Peyer's patch (tissue), 4 donors: ENCODE measurements around the gene GUCA1C.

ENCODE experiments used
- CTCF ChIP-seq, 6 experiments: fragments of 450-650 bp in 4 of 6; fragments of 200-600 bp in 2 of 6; sonication (generic) in 1 of 6; IDR thresholded peaks; one replicate each; pipeline ENCODE4 v1.5.1; 2017 to 2019; ENCODE audit warnings: antibody characterized with exemption in 6 of 6, mild to moderate bottlenecking in 3 of 6, moderate library complexity in 1 of 6
- POLR2A ChIP-seq, 2 donors: fragments of 450-650 bp; IDR thresholded peaks; one replicate each; pipeline ENCODE4 v1.5.1; 2017; ENCODE audit warnings: antibody characterized with exemption in 2 of 2, mild to moderate bottlenecking in 2 of 2, moderate library complexity in 2 of 2

- TF ChIP-seq CTCF (IDR thresholded peaks at IDR 0.05) (no peak), POLR2A (IDR thresholded peaks at IDR 0.05) (no peak)
These were observed 13.0 kb downstream of the GUCA1C start for GRCh38 chr3:108940568-108941263.
